Coronary artery (tissue), 2 donors: ENCODE measurements around the gene NEAT1.
A peak's percentile ranks its signal among the peaks of the same experiment; 100 is the strongest.

Source experiments
- DNase-seq: peaks from one replicate; pipeline ENCODE4 v3.0.0-alpha.2; 2017; ENCODE audit warnings: low spot score
- H3K27ac ChIP-seq, 2 donors: fragments of 200-600 bp; sonication (generic); one replicate each; pipeline ENCODE4 v1.5.1; 2016 to 2019
- H3K4me3 ChIP-seq: fragments of 200-600 bp; sonication (generic); 2 replicates; pipeline ENCODE4 v1.5.1; 2016; ENCODE audit warnings: mild to moderate bottlenecking, moderate library complexity
- TF ChIP-seq, protein P1 (sequence below): fragments of 200-600 bp; sonication (generic); IDR thresholded peaks from one replicate; pipeline ENCODE4 v1.5.1; 2019; ENCODE audit warnings: antibody characterized with exemption

Gene NEAT1

DNA sequence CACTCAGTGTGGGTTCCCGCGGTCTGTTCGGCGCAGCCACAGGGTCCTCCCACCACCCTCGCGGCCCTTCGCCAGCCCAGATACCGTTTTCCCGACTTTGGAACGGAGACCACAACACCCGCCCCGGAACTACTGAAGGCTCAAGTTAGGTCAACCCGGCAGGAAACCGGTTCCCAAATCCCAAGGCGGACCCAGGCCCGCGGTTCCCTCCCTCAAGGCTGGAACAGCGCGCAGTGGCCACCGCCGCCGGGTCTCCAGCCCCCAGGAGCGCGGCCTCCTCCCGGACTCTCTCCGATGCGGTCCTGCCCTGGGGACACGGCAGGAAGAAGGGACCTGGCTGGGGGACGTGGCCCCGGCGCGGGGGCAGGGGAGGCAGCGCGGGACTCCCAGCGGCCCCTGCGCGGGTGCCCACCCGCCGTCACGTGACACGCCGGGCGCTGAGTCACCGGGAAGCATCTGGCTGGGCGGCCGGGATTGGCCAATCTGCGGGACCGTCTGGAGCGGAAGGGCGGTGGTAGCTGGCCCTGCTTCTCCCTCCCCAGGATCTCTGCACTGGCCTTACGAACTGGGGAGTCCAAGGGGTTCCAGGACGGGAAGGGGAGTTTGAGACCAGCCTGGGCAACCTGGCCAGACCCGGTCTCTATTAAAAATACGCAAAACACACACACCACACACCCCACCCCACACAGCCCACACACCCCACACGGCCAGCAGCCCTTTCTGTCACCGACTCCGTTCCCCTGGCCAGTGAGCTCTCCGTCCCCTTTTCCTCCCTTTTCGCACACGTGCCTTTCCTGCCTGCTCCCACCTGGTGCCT lies 54.8 kb downstream of the NEAT1 start:
- DNase-seq = peak; percentile 98
- TF ChIP-seq, protein P1, sequence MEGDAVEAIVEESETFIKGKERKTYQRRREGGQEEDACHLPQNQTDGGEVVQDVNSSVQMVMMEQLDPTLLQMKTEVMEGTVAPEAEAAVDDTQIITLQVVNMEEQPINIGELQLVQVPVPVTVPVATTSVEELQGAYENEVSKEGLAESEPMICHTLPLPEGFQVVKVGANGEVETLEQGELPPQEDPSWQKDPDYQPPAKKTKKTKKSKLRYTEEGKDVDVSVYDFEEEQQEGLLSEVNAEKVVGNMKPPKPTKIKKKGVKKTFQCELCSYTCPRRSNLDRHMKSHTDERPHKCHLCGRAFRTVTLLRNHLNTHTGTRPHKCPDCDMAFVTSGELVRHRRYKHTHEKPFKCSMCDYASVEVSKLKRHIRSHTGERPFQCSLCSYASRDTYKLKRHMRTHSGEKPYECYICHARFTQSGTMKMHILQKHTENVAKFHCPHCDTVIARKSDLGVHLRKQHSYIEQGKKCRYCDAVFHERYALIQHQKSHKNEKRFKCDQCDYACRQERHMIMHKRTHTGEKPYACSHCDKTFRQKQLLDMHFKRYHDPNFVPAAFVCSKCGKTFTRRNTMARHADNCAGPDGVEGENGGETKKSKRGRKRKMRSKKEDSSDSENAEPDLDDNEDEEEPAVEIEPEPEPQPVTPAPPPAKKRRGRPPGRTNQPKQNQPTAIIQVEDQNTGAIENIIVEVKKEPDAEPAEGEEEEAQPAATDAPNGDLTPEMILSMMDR = no peak
- Histone ChIP-seq H3K27ac (peak overlapping the region; percentile 98 to 99), H3K4me3 (peak overlapping the region; percentile 92)

DNA sequence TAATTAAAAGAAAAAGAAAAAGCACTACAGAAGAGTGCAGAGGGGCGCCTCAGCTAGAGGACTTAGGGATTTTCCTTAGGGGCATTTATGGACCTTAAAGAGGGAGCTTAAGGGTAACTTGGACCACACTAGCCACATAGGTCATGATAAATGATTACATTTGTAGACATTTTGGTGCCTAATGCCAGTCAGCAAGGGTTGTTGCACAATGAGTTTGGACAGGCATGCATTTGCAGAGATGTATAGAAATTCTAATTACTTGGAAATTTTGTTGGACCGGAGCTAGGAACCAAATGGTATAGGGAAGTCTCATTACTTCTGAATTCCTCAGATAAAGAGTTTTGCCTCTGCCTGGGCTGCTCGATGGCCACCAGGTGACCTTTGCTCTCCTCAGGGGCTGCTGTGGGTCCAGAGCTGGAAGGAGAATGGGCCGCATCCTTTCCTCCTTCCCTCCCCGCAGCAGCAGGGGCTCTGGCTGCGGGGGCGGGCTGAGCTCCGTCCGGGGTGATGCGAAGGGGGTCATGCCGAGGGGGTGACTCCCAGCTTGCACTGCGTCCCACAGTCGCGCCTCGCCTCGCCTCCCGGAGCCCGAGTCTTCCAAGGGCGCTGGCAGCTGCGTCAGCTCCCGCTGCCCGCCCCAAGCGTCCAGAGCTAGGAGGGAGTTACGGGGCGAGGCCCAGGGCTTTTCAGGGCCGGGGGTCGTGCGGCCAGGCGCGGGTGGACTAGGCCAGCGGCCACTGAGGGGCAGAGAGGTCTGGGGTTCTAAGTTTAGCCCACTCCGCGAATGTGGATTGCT lies 56.0 kb downstream of the NEAT1 start:
- Histone ChIP-seq H3K27ac (peak overlapping the region; percentile 98 to 99), H3K4me3 (peak overlapping the region; percentile 92)
- DNase-seq = peak; percentile 88
- TF ChIP-seq, protein P1 = no peak

DNA sequence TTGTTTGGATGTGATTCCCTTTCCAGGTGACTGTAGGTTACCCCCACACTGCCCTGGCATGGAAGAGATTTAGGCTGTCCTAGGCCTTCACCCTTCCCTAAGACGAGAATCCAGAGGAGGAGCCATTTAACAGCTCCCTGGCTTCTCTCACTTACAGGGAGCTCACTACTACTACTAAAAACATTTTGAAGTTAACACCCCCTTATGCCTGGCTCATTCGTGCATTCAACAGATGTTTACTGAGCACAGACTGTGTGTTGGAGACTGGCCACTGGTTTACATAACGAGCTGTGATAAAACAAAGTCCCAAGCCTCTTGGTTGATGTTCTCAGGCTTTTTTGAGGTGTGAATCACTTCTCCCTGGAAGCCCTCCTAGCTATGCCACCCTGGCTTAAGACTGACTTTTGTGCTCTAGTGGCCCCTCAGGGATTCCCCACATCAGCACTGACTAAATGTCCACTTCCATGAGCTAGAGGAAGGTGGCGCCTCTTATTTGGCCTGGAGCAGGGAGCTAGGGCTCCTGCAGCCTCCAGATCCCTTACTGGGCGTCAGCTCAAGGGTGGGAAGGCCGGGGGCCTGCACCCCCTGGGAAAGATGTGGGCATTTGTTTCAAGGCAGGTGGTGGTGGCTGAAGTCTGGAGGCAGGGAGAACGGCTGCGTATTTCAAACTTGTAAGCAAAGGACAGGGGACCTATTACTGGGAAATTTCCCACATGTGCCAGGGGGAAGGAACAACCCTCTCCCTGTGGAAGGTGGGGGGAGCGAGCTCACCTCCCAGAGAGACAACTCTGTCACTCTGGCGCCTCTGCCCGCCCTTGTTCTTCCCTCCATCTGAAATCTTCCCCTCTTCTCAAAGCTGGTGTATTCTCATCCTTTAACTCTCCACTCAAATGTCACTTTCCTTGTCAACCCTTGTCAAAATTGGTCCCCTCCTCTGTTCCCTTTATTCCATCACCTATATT lies 56.9 kb downstream of the NEAT1 start:
- H3K27ac ChIP-seq = peak overlapping the region; percentile 98 to 99
- peak; percentile 91 for DNase-seq
- peak overlapping the region; percentile 92 for H3K4me3 ChIP-seq
- TF ChIP-seq, protein P1 = no peak

DNA sequence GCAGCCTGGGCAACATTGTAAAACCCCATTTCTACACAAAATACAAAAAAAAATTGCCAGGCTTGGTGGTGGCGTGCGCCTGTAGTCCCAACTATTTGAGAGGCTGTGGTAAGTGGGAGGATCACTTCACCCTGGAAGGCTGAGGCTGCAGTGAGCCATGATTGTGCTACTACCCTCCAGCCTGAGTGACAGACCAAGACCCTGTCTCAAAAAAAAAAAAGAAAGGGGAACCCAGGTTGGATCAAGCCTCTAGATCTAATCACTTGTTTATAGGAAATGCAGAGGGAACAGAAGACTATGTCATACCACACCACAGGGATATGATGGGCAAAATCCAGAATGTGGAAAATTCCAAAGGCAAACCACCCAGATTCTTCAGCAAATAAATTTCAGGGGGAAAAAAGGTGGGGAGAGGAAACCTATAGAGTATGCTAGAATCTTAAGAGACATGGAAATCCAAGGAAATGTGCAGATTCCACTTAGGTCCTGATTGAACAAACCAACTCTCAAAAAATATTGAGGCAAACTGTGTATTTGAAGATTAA lies 59.8 kb downstream of the NEAT1 start:
- H3K27ac ChIP-seq = peak overlapping the region; percentile 10 to 99
- DNase-seq = no peak

DNA sequence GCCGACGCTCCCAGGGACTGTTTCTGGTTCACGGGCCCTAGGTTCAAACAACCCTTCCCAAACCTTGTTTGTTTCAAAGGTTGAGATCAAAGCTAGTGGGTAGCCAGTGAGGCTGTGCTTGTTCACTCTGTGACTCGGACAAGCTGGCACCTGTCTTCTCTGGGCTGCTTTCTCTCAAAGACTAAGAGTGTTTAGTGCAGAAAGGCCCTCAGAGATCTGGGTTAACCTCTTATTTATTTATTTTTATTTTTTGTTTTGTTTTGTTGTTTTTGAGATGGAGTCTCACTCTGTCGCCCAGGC lies 63.3 kb downstream of the NEAT1 start:
- Histone ChIP-seq H3K4me3 (no peak overlapping the region), H3K27ac (peak overlapping the region; percentile 97 to 98)
- no peak for DNase-seq
- TF ChIP-seq, protein P1 = no peak

More for the DNA sequence above, 59.8 kb downstream of the NEAT1 start:
- TF ChIP-seq, protein P1 = no peak
- H3K4me3 ChIP-seq = no peak overlapping the region
